K562 (cell line): ENCODE results near the gene ZNF74. TPM values are rescaled to one million over a fixed set of nuclear protein-coding genes. Genes with fewer than 3 reads are reported as not detected.
A peak's percentile ranks its signal among the peaks of the same experiment; 100 is the strongest.

Experiments
- ARHGAP35 ChIP-seq: fragments of 450-650 bp; IDR thresholded peaks from 2 replicates; pipeline ENCODE4 v1.6.1; 2018; ENCODE audit not compliant: partially characterized antibody
- ARID1B ChIP-seq: fragments of 450-650 bp; IDR thresholded peaks from 2 replicates; pipeline ENCODE4 v1.6.1; 2016; ENCODE audit warnings: antibody characterized with exemption, mild to moderate bottlenecking, inconsistent platforms
- BCOR ChIP-seq: fragments of 450-650 bp; IDR thresholded peaks from 2 replicates; pipeline ENCODE4 v1.6.1; 2016
- CBX8 ChIP-seq: fragments of 200-600 bp; sonication (generic); IDR thresholded peaks from 2 replicates; pipeline ENCODE4 v1.6.1; 2012; ENCODE audit warnings: borderline replicate concordance, mixed run types, low read depth, mild to moderate bottlenecking, moderate library complexity, mixed read lengths, low read length, control low read depth, inconsistent platforms; ENCODE audit not compliant: poor library complexity, severe bottlenecking; ENCODE audit errors: extremely low read depth
- ESRRB ChIP-seq: fragments of 250-450 bp; sonication (Bioruptor Pico); IDR thresholded peaks from 2 replicates; pipeline ENCODE4 v1.5.0; 2020; ENCODE audit warnings: mild to moderate bottlenecking, moderate library complexity, borderline replicate concordance
- FUS ChIP-seq: fragments of 200-400 bp; formaldehyde crosslinking; optimal IDR thresholded peaks from 2 replicates; pipeline ENCODE3; 2017; ENCODE audit warnings: low read depth, low read length
- LEF1 ChIP-seq: fragments of 450-650 bp; IDR thresholded peaks from 2 replicates; pipeline ENCODE4 v1.6.1; 2016; ENCODE audit warnings: mild to moderate bottlenecking
- MYBL2 ChIP-seq, 2 experiments: fragments of 450-650 bp in 1 of 2; sonication (generic) in 1 of 2; formaldehyde crosslinking in 1 of 2; IDR thresholded peaks; 2 replicates each; pipeline versions ENCODE4 v1.6.1 to v1.8.1; 2017 to 2022; ENCODE audit warnings: borderline replicate concordance in 1 of 2, inconsistent platforms in 1 of 2, low read depth in 1 of 2, mild to moderate bottlenecking in 1 of 2, missing genetic modification reagents in 1 of 2, moderate library complexity in 1 of 2
- PYGO2 ChIP-seq: fragments of 450-650 bp; IDR thresholded peaks from 2 replicates; pipeline ENCODE4 v1.6.1; 2016; ENCODE audit warnings: mild to moderate bottlenecking, missing genetic modification characterization, moderate library complexity, missing compliant biosample characterization
- RBM15 ChIP-seq: fragments of 200-400 bp; formaldehyde crosslinking; IDR thresholded peaks from 2 replicates; pipeline ENCODE4 v1.6.1; 2018; ENCODE audit warnings: mild to moderate bottlenecking, low read length, moderate library complexity; ENCODE audit not compliant: insufficient read depth
- TAF9B ChIP-seq: fragments of 450-650 bp; IDR thresholded peaks from 2 replicates; pipeline ENCODE4 v1.6.1; 2018; ENCODE audit warnings: mild to moderate bottlenecking; ENCODE audit not compliant: partially characterized antibody
- XRCC3 ChIP-seq: fragments of 450-650 bp; IDR thresholded peaks from 2 replicates; pipeline ENCODE4 v1.6.1; 2017; ENCODE audit warnings: mild to moderate bottlenecking, moderate library complexity
- ZC3H8 ChIP-seq: fragments of 450-650 bp; IDR thresholded peaks from 2 replicates; pipeline ENCODE4 v1.6.1; 2017
- ZNF263 ChIP-seq: sonication (generic); formaldehyde crosslinking; IDR thresholded peaks from 2 replicates; pipeline ENCODE4 v1.8.0; 2022; ENCODE audit warnings: mild to moderate bottlenecking, missing genetic modification reagents, borderline replicate concordance
- ZNF707 ChIP-seq: fragments of 250-450 bp; sonication (Bioruptor Pico); conservative IDR thresholded peaks from 2 replicates; pipeline ENCODE4 v1.8.0; 2022; ENCODE audit warnings: inconsistent platforms, mild to moderate bottlenecking, moderate library complexity
- ZNF778 ChIP-seq: fragments of 450-650 bp; formaldehyde crosslinking; IDR thresholded peaks from 2 replicates; pipeline ENCODE4 v1.4.0; 2020; ENCODE audit warnings: mild to moderate bottlenecking, moderate library complexity
- polyA plus RNA-seq, 8 experiments: library from polyadenylated mRNA; depleted of rRNA in 4 of 8; stranded (reverse) in 5 of 8; unstranded in 3 of 8; fragments of >200 nt; fragmentation: Nextera tagmentation in 2 of 8; fragmentation: Illumina TruSeq in 1 of 8; extraction: Ambion mirVana in 2 of 8; extraction: Trizol in 1 of 8; gene quantifications; 2 replicates each; pipeline versions ENCODE4 v1.2.1 to v1.2.3, GENCODE V29; 2011 to 2014; ENCODE audit warnings: inconsistent platforms in 1 of 8, missing spikeins in 1 of 8
- total RNA-seq, 7 experiments: library from RNA; depleted of rRNA in 6 of 7; stranded (reverse); fragments of >200 nt in 6 of 7; fragmentation: Illumina TruSeq in 2 of 7; extraction: Trizol in 2 of 7; gene quantifications; 2 replicates each; pipeline versions ENCODE4 v1.2.1 to v1.2.3, GENCODE V29; 2011 to 2021; ENCODE audit warnings: low replicate concordance in 1 of 7
- TF ChIP-seq, protein P1 (sequence below): fragments of 200-800 bp; sonication (Bioruptor generic); IDR thresholded peaks from 2 replicates; pipeline ENCODE4 v1.6.1; 2016; ENCODE audit warnings: missing genetic modification characterization, missing compliant biosample characterization
- TF ChIP-seq, protein P2 (sequence below): sonication (generic); formaldehyde crosslinking; IDR thresholded peaks from 2 replicates; pipeline ENCODE4 v1.8.0; 2022; ENCODE audit warnings: missing genetic modification reagents, mild to moderate bottlenecking, borderline replicate concordance
- TF ChIP-seq, protein P3 (sequence below): conservative IDR thresholded peaks from 2 replicates; pipeline ENCODE4 v1.6.1; 2011; ENCODE audit warnings: low read depth, mild to moderate bottlenecking, low read length; ENCODE audit not compliant: control insufficient read depth

Gene ZNF74
- total and polyA plus RNA-seq, 9 of the 15 experiments (the other 6 are each of a cell fraction or from before 2014, with no cell fraction given) = 2.4 to 53.5 (median 31.5) TPM

DNA sequence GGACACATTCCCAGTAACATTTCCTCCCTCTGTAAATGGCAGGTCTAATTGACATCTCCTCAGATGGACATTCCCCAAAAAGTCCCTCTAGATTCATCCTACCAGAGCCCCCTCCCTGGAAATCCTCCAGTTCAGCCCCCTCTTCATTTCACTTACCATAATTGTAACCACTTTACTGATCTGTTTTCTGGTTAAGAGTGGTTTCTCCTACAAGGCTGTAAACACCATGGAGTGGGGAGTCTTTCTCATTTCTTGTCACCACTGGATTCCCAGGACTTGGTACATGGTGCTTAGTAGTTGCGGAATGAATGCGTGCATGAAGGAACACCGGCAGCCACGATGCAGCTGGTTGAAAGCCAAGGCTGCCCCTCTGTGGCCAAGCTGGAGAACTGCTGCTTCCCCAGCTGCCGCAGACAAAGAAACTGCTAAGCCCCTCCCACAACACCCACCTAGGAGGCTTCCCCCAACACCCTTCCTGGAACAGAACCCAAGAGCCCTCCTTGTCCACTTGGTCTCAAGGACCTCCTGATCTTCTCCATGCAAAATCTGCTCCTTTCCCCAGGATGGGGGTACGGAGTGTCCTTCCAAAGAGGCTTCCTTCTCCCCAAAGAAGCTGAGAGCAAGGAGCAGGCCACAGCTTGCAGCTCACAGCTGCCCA, 62.2 kb downstream of the ZNF74 start (continued):
- TF ChIP-seq PYGO2 (tag) (no peak), ARID1B (no peak), RBM15 (no peak), ZNF263 (CRISPR knock-in tag) (no peak), ARHGAP35 (no peak), BCOR (peak; percentile 75), ZC3H8 (no peak; the same call in 1 of the 2 replicates), ESRRB (CRISPR knock-in tag) (no peak), XRCC3 (no peak), MYBL2 (IDR thresholded peaks at IDR 0.05; ENCODE audit: low read depth) (no peak), MYBL2 (CRISPR knock-in tag; IDR thresholded peaks at IDR 0.05; ENCODE audit: borderline replicate concordance) (no peak), FUS (no peak), ZNF707 (CRISPR knock-in tag) (no peak), LEF1 (no peak), TAF9B (no peak), CBX8 (no peak), ZNF778 (CRISPR knock-in tag) (peak; percentile 84; the same call in 1 of the 2 replicates)
- TF ChIP-seq, protein P1, sequence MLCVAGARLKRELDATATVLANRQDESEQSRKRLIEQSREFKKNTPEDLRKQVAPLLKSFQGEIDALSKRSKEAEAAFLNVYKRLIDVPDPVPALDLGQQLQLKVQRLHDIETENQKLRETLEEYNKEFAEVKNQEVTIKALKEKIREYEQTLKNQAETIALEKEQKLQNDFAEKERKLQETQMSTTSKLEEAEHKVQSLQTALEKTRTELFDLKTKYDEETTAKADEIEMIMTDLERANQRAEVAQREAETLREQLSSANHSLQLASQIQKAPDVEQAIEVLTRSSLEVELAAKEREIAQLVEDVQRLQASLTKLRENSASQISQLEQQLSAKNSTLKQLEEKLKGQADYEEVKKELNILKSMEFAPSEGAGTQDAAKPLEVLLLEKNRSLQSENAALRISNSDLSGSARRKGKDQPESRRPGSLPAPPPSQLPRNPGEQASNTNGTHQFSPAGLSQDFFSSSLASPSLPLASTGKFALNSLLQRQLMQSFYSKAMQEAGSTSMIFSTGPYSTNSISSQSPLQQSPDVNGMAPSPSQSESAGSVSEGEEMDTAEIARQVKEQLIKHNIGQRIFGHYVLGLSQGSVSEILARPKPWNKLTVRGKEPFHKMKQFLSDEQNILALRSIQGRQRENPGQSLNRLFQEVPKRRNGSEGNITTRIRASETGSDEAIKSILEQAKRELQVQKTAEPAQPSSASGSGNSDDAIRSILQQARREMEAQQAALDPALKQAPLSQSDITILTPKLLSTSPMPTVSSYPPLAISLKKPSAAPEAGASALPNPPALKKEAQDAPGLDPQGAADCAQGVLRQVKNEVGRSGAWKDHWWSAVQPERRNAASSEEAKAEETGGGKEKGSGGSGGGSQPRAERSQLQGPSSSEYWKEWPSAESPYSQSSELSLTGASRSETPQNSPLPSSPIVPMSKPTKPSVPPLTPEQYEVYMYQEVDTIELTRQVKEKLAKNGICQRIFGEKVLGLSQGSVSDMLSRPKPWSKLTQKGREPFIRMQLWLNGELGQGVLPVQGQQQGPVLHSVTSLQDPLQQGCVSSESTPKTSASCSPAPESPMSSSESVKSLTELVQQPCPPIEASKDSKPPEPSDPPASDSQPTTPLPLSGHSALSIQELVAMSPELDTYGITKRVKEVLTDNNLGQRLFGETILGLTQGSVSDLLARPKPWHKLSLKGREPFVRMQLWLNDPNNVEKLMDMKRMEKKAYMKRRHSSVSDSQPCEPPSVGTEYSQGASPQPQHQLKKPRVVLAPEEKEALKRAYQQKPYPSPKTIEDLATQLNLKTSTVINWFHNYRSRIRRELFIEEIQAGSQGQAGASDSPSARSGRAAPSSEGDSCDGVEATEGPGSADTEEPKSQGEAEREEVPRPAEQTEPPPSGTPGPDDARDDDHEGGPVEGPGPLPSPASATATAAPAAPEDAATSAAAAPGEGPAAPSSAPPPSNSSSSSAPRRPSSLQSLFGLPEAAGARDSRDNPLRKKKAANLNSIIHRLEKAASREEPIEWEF (CRISPR knock-in tag) = no peak
- TF ChIP-seq, protein P2, sequence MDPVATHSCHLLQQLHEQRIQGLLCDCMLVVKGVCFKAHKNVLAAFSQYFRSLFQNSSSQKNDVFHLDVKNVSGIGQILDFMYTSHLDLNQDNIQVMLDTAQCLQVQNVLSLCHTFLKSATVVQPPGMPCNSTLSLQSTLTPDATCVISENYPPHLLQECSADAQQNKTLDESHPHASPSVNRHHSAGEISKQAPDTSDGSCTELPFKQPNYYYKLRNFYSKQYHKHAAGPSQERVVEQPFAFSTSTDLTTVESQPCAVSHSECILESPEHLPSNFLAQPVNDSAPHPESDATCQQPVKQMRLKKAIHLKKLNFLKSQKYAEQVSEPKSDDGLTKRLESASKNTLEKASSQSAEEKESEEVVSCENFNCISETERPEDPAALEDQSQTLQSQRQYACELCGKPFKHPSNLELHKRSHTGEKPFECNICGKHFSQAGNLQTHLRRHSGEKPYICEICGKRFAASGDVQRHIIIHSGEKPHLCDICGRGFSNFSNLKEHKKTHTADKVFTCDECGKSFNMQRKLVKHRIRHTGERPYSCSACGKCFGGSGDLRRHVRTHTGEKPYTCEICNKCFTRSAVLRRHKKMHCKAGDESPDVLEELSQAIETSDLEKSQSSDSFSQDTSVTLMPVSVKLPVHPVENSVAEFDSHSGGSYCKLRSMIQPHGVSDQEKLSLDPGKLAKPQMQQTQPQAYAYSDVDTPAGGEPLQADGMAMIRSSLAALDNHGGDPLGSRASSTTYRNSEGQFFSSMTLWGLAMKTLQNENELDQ (CRISPR knock-in tag) = peak; percentile 89
- TF ChIP-seq, protein P3, sequence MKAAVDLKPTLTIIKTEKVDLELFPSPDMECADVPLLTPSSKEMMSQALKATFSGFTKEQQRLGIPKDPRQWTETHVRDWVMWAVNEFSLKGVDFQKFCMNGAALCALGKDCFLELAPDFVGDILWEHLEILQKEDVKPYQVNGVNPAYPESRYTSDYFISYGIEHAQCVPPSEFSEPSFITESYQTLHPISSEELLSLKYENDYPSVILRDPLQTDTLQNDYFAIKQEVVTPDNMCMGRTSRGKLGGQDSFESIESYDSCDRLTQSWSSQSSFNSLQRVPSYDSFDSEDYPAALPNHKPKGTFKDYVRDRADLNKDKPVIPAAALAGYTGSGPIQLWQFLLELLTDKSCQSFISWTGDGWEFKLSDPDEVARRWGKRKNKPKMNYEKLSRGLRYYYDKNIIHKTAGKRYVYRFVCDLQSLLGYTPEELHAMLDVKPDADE = no peak; the same call in 1 of the 2 replicates
